ENCODE results near the gene TMC8.

DNA sequence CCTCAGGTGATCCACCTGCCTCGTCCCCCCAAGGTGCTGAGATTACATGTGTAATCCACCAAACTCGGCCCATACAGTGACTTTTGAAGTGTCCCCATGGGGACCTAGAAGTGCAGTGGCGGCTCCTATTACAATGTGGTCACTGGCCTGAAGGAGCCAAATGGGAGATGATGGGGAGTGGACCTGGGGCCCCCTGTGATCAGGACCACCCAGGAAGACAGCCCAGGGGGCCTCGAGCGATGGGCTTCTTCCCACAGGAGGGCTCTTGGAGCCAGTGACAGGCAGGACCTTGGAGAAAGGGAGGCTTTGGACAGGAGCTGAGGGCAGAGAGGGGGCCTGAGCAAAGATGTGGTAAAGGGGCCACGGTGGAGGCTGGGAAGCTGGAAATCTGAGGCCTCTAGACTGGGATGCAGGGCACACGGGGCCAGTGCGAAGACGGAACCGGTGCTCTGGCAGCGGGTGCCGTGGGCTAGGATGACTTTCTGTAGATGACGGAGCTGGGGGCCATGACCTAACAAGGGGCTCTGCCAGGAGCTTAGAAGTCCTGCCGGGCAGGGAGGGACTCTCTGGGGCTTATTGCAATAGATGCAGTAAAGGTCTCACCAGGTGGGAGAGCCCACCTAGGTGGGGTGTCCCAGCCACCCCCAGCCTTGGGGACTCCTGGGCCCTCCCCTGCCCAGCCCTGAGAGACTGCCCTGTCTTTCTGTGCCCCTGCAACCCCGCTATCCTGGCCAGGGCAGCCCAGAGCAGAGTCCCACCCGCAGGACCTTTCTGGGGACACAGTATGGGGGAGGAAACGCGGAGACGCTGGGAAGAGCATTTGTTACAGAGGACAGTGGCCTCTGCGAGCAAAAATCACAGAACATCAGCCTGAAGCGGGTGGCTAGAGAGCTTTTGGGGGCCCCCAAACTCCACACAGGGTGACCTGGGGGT, 12.9 kb downstream of the TMC8 start:
- TF ChIP-seq, protein P1, sequence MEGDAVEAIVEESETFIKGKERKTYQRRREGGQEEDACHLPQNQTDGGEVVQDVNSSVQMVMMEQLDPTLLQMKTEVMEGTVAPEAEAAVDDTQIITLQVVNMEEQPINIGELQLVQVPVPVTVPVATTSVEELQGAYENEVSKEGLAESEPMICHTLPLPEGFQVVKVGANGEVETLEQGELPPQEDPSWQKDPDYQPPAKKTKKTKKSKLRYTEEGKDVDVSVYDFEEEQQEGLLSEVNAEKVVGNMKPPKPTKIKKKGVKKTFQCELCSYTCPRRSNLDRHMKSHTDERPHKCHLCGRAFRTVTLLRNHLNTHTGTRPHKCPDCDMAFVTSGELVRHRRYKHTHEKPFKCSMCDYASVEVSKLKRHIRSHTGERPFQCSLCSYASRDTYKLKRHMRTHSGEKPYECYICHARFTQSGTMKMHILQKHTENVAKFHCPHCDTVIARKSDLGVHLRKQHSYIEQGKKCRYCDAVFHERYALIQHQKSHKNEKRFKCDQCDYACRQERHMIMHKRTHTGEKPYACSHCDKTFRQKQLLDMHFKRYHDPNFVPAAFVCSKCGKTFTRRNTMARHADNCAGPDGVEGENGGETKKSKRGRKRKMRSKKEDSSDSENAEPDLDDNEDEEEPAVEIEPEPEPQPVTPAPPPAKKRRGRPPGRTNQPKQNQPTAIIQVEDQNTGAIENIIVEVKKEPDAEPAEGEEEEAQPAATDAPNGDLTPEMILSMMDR (IDR thresholded peaks at IDR 0.05; ENCODE audit: low read length) = no peak
- TF ChIP-seq EZH2 (IDR thresholded peaks at IDR 0.05; ENCODE audit: borderline replicate concordance, low read length) = no peak

All from OCI-LY1 (cell line).